ENCODE data around the gene SPNS2.
"Not testable (repeated sequence)": the region's sequence is repeated elsewhere in the genome, so short reads cannot be mapped to it uniquely, and the experiment has no call there.

Gene SPNS2

GRCh38 chr17:4576729-4577322 is 78.1 kb downstream of the SPNS2 start:
- DNase-seq, result no peak

DNA sequence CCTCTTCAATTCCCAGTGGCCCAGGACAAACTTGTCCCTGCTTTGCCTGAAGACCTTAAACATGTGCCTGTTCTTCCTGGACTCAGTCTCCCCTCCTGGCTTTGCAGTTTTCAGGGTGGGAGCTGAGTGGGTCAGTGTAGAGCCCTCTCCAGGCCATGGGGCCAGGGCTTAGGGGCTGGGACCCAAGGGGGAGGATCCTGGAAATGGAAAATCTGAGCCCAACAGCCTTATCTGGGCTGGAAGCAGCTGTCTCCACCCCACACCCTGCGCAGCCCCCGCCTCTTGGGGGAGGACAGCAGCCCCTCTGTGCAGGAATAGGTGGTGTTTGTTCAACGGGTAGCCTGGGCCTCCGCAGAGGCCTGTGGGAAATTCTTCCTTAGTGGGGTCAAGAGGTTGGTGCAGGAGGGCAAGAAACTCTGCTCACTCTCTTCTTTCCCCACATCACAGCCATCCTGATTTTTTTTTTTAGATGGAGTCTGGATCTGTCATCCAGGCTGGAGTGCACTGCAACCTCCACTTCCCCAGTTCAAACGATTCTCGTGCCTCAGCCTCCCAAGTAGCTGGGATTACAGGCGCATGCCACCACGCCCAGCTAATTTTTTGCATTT is 78.8 kb downstream of the SPNS2 start:
- no peak for DNase-seq

- DNase-seq, result not testable (repeated sequence)
These were observed 79.7 kb downstream of the SPNS2 start for GRCh38 chr17:4578349-4578748.

DNA sequence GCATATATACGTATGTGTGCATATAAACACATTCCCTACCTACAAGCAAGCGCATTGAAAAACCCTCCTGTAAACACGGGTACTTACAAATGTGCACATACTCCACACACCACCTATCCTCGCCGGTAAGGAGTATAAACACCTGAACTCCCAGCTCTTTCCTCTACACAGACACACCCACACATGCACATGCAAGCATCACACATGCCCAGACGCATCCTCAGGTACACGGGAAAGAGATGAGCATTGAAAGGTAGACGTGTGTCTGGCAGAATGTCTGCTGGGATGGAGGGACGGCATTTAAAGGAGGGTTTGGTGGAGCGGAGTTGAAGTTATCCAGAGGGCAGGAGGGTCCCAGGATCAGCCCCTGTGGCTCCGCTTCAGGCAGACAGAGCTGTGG is 81.0 kb downstream of the SPNS2 start:
- no peak for DNase-seq

GRCh38 chr17:4580291-4580690 is 81.6 kb downstream of the SPNS2 start:
- DNase-seq, result no peak

DNA sequence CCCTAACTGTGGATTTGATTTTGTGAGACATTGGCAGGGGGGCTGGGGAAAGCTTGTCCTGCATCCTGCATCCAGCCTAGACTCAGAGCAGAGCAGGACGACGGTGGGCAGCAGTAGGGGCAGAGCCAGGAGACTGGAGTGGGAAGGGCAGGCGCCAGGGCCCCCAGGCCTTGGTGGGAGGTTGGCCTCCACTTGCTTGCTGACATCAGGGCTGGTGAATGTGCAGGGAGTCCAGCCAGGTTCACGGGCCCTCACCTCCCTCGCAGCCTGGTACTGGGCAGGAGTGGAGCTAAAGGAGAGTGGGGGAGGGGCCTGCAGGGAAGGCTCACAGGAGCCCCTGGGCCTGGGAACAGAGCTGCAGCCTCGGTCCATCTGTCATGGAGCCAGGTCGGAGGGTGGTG is 83.4 kb downstream of the SPNS2 start:
- DNase-seq, result no peak

GRCh38 chr17:4582691-4583090 is 84.0 kb downstream of the SPNS2 start:
- no peak for DNase-seq

DNA sequence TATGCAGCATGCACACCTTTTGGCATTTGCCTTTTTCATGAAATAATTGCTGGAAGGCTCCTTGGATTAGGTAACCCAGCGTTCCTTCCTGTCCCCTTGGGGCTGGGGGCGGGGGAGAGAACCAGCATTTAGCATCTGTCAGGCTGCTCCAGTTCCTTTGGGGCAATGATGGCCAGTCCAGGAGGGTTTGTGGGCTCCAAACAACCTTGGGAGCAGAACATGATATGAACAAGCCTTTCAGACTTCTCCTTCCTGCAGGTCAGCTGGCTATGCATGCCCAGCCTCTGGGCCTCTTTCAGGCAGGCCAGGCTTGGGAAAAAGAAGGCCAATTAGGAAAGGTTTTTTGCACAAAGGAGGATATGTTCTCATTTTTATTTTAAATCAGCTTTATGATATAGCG is 84.5 kb downstream of the SPNS2 start:
- no peak for DNase-seq

GRCh38 chr17:4583782-4584100 is 85.1 kb downstream of the SPNS2 start:
- no peak for DNase-seq

DNA sequence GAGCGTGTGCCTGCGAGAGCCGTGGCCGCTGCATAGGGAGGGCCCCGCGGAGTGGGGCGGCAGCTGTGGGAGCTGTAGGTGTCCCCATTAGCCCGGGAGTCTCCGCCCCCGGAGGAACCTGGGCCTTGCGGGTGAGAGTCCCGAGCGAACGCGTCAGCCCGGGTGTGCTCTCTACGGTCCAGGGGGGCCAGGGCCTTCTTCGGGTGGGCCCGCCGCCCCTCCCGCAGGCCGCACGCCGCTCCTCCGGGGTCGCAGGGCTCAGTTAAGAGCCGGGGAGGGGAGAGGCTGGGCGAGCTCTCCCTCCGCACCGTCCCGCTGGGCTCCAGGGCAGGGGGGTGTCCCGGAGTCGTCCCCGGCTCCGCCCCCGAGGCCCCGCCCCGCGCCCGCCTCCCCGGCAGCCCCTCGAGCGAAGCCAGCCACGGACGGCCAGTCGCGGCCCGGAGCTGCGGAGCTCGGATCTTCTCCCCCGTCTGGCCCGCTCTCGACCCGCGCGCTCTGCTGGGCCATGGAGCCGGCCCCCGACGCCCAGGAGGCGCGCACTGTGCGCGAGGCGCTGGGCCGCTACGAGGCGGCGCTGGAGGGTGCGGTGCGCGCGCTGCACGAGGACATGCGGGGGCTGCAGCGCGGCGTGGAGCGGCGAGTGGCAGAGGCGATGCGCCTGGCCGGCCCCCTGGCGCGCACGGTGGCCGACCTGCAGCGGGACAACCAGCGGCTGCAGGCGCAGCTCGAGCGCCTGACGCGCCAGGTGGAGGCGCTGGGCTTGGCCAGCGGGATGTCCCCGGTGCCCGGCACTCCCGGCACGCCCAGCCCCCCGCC is 85.6 kb downstream of the SPNS2 start, which contains the start of gene SMTNL2:
TSS of gene SMTNL2 (plus strand) at position 429 of the 816 bp plus-strand sequence. CDS start at position 506, 77 bp downstream.
- no peak for DNase-seq

DNA sequence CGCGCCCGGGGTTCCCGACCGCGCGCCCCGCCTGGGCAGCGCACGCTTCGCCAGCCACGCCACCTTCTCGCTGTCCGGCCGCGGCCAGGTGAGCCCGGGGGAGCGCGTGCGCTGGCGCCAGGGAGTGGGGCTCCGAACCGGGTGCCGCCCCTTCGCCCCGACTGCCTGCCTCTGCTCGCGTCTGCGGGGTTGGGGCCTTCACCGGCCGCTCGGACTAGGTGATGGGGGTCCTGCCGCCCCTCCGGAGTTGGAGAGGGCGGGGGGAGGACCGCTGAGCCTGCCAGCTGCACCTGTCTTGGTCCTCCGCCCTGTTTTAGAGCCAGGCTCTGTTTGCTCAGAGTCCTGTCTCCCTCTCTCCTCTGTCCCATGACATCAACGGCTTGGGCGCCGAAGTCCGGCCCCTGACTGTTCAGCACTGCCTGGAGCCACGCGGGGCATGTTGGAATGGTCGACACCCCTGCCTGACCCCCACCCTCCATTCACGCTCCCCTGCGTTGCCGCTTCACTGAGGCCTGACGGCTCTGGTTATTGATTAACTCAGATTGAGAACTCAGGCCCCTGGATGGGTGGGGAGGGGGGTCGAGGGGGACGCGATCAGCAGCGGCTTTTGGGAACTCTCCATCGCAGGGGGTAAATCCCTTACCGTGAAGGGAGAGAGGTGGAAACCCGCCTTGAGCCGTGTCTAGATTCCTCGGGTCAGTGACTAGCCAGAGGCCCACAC is 86.4 kb downstream of the SPNS2 start:
- DNase-seq, result no peak

DNA sequence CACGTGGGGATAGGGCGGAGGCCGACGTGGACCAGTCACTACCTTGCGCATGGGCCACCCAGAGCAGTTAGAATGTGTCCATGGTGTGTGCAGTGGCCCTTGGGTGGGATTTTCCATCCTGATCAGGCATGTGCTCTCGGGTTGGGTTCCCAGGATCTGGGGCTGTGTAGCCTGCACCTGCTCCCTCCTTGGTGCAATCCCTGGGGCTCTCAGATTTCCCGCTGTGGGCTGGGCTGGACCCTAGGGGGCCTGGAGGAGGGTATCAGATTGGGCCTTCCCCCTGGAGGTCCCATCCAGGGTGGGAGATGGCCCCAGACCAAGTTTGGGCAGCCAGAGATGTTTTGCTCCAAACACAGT is 86.9 kb downstream of the SPNS2 start:
- DNase-seq, result no peak

DNA sequence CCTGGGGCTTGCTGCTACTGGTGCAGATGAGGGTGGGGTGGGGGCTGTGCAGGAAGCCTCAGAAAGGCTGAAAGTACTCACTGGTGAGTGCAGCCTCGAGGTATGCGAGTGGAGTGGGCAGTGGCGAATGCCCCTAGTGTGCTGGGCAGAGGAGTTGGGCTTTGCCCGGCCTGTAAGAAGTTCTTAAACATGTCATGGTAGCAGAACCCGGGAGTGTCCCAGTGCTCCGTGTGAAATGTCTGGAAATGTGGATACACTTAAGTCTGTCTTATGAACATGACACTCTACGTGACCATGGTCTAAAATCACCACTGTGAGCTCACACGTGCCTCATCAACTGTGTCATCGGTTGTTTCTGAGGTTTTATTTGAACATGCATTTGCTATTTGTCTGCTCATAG is 87.4 kb downstream of the SPNS2 start:
- DNase-seq, result no peak

GRCh38 chr17:4587195-4587594 is 88.5 kb downstream of the SPNS2 start:
- no peak for DNase-seq

DNA sequence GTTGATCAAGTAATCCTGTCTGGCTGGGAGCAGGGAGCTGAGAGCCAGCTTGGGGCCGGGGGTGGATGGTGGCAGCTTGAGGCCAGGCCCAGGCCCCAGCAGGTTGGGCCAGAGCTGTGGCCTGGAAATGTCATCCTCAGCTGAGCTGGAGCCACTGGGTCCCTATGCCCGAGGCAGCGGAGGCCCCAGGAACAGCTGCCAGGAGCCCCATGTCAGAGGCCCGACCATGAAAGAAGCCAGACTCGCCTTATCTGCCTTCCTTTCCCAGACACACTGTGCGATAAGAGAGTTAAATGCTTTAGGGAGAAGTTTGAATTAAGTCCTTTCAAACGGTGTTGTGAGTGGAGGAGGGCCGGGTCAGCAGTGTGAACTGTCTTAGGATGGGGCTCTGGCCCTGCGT is 89.1 kb downstream of the SPNS2 start:
- DNase-seq, result no peak

DNA sequence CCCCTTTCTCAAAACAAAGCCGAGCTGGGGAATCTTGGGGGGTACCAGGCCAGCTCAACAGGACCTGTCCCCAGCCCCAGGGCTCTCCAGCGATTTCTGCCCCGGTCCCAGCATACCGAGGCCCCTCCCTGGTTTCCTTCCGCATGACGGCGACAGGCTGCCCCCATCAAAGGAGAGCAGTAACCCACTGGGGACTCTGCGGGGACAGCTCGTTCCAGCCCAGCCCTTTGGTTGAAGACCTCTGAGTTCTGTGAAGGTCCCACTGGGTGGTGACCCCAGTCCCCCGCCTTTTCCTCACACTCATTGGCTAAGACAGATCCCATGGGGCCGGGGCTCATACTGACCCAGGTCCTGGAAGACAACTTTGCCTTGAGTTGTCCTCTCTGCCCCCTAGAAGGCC is 89.7 kb downstream of the SPNS2 start:
- no peak for DNase-seq

All from NCI-H2227 treated with DMSO at 0.1 percent for 48 hours (cell line).